LNCaP clone FGC (cell line): ENCODE results near the gene ATXN1.

Experiments used
- DNase-seq: peaks from one replicate; pipeline ENCODE4 v3.0.0-alpha.2; 2011; ENCODE audit warnings: low read depth
- H3K4me3 ChIP-seq: 2 replicates; pipeline ENCODE4 v1.5.1; 2011; ENCODE audit warnings: mild to moderate bottlenecking, low read depth, low read length, control low read depth
- CTCF ChIP-seq: IDR thresholded peaks from 2 replicates; pipeline ENCODE4 v1.5.1; 2012; ENCODE audit warnings: mild to moderate bottlenecking; ENCODE audit not compliant: control insufficient read depth, insufficient read depth; ENCODE audit errors: extremely low read depth

ATXN1 gene

GRCh38 chr6:16773362-16773761 lies 12.1 kb upstream of the ATXN1 start:
- no peak for TF ChIP-seq CTCF
- no peak for DNase-seq
- no peak overlapping the region for H3K4me3 ChIP-seq

- no peak for DNase-seq
- peak; percentile 93 for TF ChIP-seq CTCF
- H3K4me3 ChIP-seq, result no peak overlapping the region
These were observed 9.7 kb upstream of the ATXN1 start for GRCh38 chr6:16770701-16771569.

GRCh38 chr6:16769986-16770376 lies 8.7 kb upstream of the ATXN1 start:
- no peak for TF ChIP-seq CTCF
- no peak for DNase-seq
- no peak overlapping the region for H3K4me3 ChIP-seq

GRCh38 chr6:16769131-16769985 lies 8.1 kb upstream of the ATXN1 start:
- TF ChIP-seq CTCF, result no peak
- no peak for DNase-seq
- no peak overlapping the region for H3K4me3 ChIP-seq

GRCh38 chr6:16768477-16768830 lies 7.2 kb upstream of the ATXN1 start:
- TF ChIP-seq CTCF, result no peak
- no peak overlapping the region for H3K4me3 ChIP-seq

GRCh38 chr6:16767765-16768476 lies 6.7 kb upstream of the ATXN1 start:
- DNase-seq, result no peak
- TF ChIP-seq CTCF, result no peak

More at GRCh38 chr6:16768477-16768830, 7.2 kb upstream of the ATXN1 start:
- DNase-seq, result no peak

More at GRCh38 chr6:16767765-16768476, 6.7 kb upstream of the ATXN1 start:
- H3K4me3 ChIP-seq, result no peak overlapping the region
